ENCODE measurements around the gene KIRREL3. TPM values are rescaled to one million over a fixed set of nuclear protein-coding genes. Genes with fewer than 3 reads are reported as not detected.

KIRREL3 gene
- total RNA-seq, 1 experiment from 2014 or later = 0.44 TPM

- H3K9ac ChIP-seq (ENCODE audit: low read length) = no peak overlapping the region
- no peaks in the 10 kb centered on the region for H3F3A ChIP-seq (ENCODE audit: low read length, unreplicated experiment)
- TF ChIP-seq EZH2phosphoT487 (IDR thresholded peaks at IDR 0.05; ENCODE audit: borderline replicate concordance, low read length) = no peak
- no peak for TF ChIP-seq CTCF (conservative IDR thresholded peaks at IDR 0.05; ENCODE audit: low read depth, low read length)
- no peak for TF ChIP-seq EZH2 (IDR thresholded peaks at IDR 0.05; ENCODE audit: low read length, unreplicated experiment)
- no peaks in the 10 kb centered on the region for H3K36me3 ChIP-seq (ENCODE audit: low read depth, low read length)
- no peaks in the 10 kb centered on the region for H3K9me2 ChIP-seq (replicated peaks; ENCODE audit: low read length)
- no peak overlapping the region for H3K4me2 ChIP-seq (ENCODE audit: low read length)
- DNase-seq (no peak), ATAC-seq (no peak)
- H3K27ac ChIP-seq (ENCODE audit: low read length) = no peak overlapping the region
- POLR2A ChIA-PET (ENCODE audit: unreplicated experiment) = no interaction called here
- H3K27me3 ChIP-seq (ENCODE audit: low read length) = peaks cover 63% of the 10 kb centered on the region
- no peaks in the 10 kb centered on the region for H4K20me1 ChIP-seq (ENCODE audit: low read length)
- no TSS peak for BruUV-seq (replicated peaks)
- no peaks in the 10 kb centered on the region for H3K79me2 ChIP-seq (ENCODE audit: low read length)
- no peak overlapping the region for H3K4me3 ChIP-seq (ENCODE audit: low read length)
- H3K4me1 ChIP-seq (ENCODE audit: insufficient read depth, low read length) = no peaks in the 10 kb centered on the region
- H3K9me3 ChIP-seq (ENCODE audit: low read length) = no peaks in the 10 kb centered on the region
- CTCF ChIA-PET = no interaction called here
- H2AFZ ChIP-seq (ENCODE audit: low read length) = no peak overlapping the region
- intact Hi-C loops (cut with micrococcal nuclease) = no loop called here
Measured at GRCh38 chr11:126904520-126904919, 96.0 kb downstream of the KIRREL3 start.

- BruUV-seq (replicated peaks) = no TSS peak
- no peaks in the 10 kb centered on the region for H3K79me2 ChIP-seq (ENCODE audit: low read length)
- H4K20me1 ChIP-seq (ENCODE audit: low read length) = no peaks in the 10 kb centered on the region
- H3K27ac ChIP-seq (ENCODE audit: low read length) = no peak overlapping the region
- H3K27me3 ChIP-seq (ENCODE audit: low read length) = peaks cover 46% of the 10 kb centered on the region
- no peak overlapping the region for H3K4me3 ChIP-seq (ENCODE audit: low read length)
- no peaks in the 10 kb centered on the region for H3K9me3 ChIP-seq (ENCODE audit: low read length)
- ATAC-seq = no peak
- ChIA-PET CTCF (no interaction called here), POLR2A (ENCODE audit: unreplicated experiment) (no interaction called here)
- no peaks in the 10 kb centered on the region for H3F3A ChIP-seq (ENCODE audit: low read length, unreplicated experiment)
- TF ChIP-seq EZH2 (IDR thresholded peaks at IDR 0.05; ENCODE audit: low read length, unreplicated experiment) = no peak
- H3K9me2 ChIP-seq (replicated peaks; ENCODE audit: low read length) = no peaks in the 10 kb centered on the region
- H2AFZ ChIP-seq (ENCODE audit: low read length) = no peak overlapping the region
- H3K4me1 ChIP-seq (ENCODE audit: insufficient read depth, low read length) = no peaks in the 10 kb centered on the region
- no peak overlapping the region for H3K4me2 ChIP-seq (ENCODE audit: low read length)
- no peak for DNase-seq
- intact Hi-C loops (cut with micrococcal nuclease) = no loop called here
- H3K9ac ChIP-seq (ENCODE audit: low read length) = no peak overlapping the region
- no peaks in the 10 kb centered on the region for H3K36me3 ChIP-seq (ENCODE audit: low read depth, low read length)
Measured at GRCh38 chr11:126901783-126902182, 98.8 kb downstream of the KIRREL3 start.

- Histone ChIP-seq H2AFZ (ENCODE audit: low read length) (no peak overlapping the region), H3K9me3 (ENCODE audit: low read length) (no peaks in the 10 kb centered on the region), H3K9ac (ENCODE audit: low read length) (no peak overlapping the region), H3K36me3 (ENCODE audit: low read depth, low read length) (no peaks in the 10 kb centered on the region), H3K79me2 (ENCODE audit: low read length) (no peaks in the 10 kb centered on the region), H3K27ac (ENCODE audit: low read length) (no peak overlapping the region), H3K4me2 (ENCODE audit: low read length) (no peak overlapping the region), H3K4me1 (ENCODE audit: insufficient read depth, low read length) (no peaks in the 10 kb centered on the region), H3F3A (ENCODE audit: low read length, unreplicated experiment) (no peaks in the 10 kb centered on the region), H3K27me3 (ENCODE audit: low read length) (peaks cover 34% of the 10 kb centered on the region), H3K4me3 (ENCODE audit: low read length) (no peak overlapping the region), H3K9me2 (replicated peaks; ENCODE audit: low read length) (no peaks in the 10 kb centered on the region), H4K20me1 (ENCODE audit: low read length) (no peaks in the 10 kb centered on the region)
- CTCF ChIA-PET = no interaction called here
- DNase-seq (no peak), ATAC-seq (no peak)
- intact Hi-C loops (cut with micrococcal nuclease) = no loop called here
- POLR2A ChIA-PET (ENCODE audit: unreplicated experiment) = no interaction called here
- TF ChIP-seq EZH2 (IDR thresholded peaks at IDR 0.05; ENCODE audit: low read length, unreplicated experiment) (no peak), CTCF (conservative IDR thresholded peaks at IDR 0.05; ENCODE audit: low read depth, low read length) (no peak), EZH2phosphoT487 (IDR thresholded peaks at IDR 0.05; ENCODE audit: borderline replicate concordance, low read length) (no peak)
- no TSS peak for BruUV-seq (replicated peaks)
Measured at GRCh38 chr11:126899961-126900748, 100.4 kb downstream of the KIRREL3 start.

Measured in PC-3 (cell line).